Vagina (tissue), 2 donors: ENCODE results near the gene LRRFIP1. TPM values are rescaled to one million over a fixed set of nuclear protein-coding genes. Genes with fewer than 3 reads are reported as not detected.

Experiments
- DNase-seq, 2 donors: peaks; one replicate each; pipeline ENCODE4 v3.0.0-alpha.2; 2017; ENCODE audit errors: extremely low spot score in 2 of 2
- H3K27ac ChIP-seq: fragments of 200-600 bp; sonication (generic); one replicate; pipeline ENCODE4 v1.5.1; 2019
- H3K27me3 ChIP-seq: fragments of 200-600 bp; sonication (generic); one replicate; pipeline ENCODE4 v1.5.1; 2019
- H3K36me3 ChIP-seq, 2 donors: fragments of 200-600 bp; sonication (generic); one replicate each; pipeline ENCODE4 v1.5.1; 2017 to 2019
- H3K4me1 ChIP-seq: fragments of 200-600 bp; sonication (generic); one replicate; pipeline ENCODE4 v1.5.1; 2019
- H3K4me3 ChIP-seq, 2 donors: fragments of 200-600 bp; sonication (generic); 1 replicate in 1 of 2; 2 replicates in 1 of 2; pipeline ENCODE4 v1.5.1; 2016 to 2019
- H3K9me3 ChIP-seq: fragments of 200-600 bp; sonication (generic); one replicate; pipeline ENCODE4 v1.5.1; 2019
- CTCF ChIP-seq, 3 experiments: fragments of 450-650 bp in 2 of 3; fragments of 200-600 bp in 1 of 3; sonication (generic) in 1 of 3; IDR thresholded peaks; one replicate each; pipeline ENCODE4 v1.5.1; 2017 to 2019; ENCODE audit warnings: antibody characterized with exemption in 3 of 3, mild to moderate bottlenecking in 2 of 3, moderate library complexity in 2 of 3
- POLR2A ChIP-seq, 2 donors: fragments of 450-650 bp; IDR thresholded peaks; one replicate each; pipeline ENCODE4 v1.6.1; 2017; ENCODE audit warnings: antibody characterized with exemption in 2 of 2, mild to moderate bottlenecking in 2 of 2, moderate library complexity in 2 of 2
- POLR2AphosphoS5 ChIP-seq, 2 donors: sonication (generic); formaldehyde crosslinking; IDR thresholded peaks; one replicate each; pipeline ENCODE4 v1.9.0; 2017; ENCODE audit warnings: antibody characterized with exemption in 2 of 2, mild to moderate bottlenecking in 2 of 2, low read depth in 1 of 2; ENCODE audit not compliant: insufficient read depth in 1 of 2
- intact Hi-C: fragments of 100-400 bp; cut with DNase I; formaldehyde crosslinking; loops from one replicate; pipeline ENCODE4 v1.15.1; 2023
- total RNA-seq: library from RNA; depleted of rRNA; stranded (reverse); fragments of >200 nt; gene quantifications from one replicate; pipeline ENCODE4 v1.2.3, GENCODE V29; 2016

LRRFIP1 gene
- total RNA-seq, 1 donor from 2014 or later, result 132 TPM

GRCh38 chr2:237702441-237703391, 75.3 kb downstream of the LRRFIP1 start:
- peak in 1 of 2 donors; percentile 87 for DNase-seq
- Histone ChIP-seq H3K27ac (peak overlapping the region; percentile 83), H3K4me3 (peak overlapping the region in 1 of 2 donors; percentile 5), H3K4me1 (peaks cover 98% of the 10 kb centered on the region), H3K27me3 (no peaks in the 10 kb centered on the region), H3K36me3 (no peaks in the 10 kb centered on the region), H3K9me3 (no peaks in the 10 kb centered on the region)
- TF ChIP-seq POLR2A (IDR thresholded peaks at IDR 0.05) (no peak), POLR2AphosphoS5 (IDR thresholded peaks at IDR 0.05; ENCODE audit: insufficient read depth in 1 of 2, low read depth in 1 of 2) (peak in 1 of 2 donors; percentile 55)
- intact Hi-C loops, result no loop called here

- Histone ChIP-seq H3K27ac (peak overlapping the region; percentile 83), H3K27me3 (no peaks in the 10 kb centered on the region), H3K36me3 (peaks cover 0 to 3% of the 10 kb centered on the region in 2 donors), H3K4me1 (peaks cover 90% of the 10 kb centered on the region), H3K4me3 (no peak overlapping the region), H3K9me3 (no peaks in the 10 kb centered on the region)
- TF ChIP-seq CTCF (IDR thresholded peaks at IDR 0.05) (no peak), POLR2AphosphoS5 (IDR thresholded peaks at IDR 0.05; ENCODE audit: insufficient read depth in 1 of 2, low read depth in 1 of 2) (no peak), POLR2A (IDR thresholded peaks at IDR 0.05) (no peak)
- peak in 1 of 2 donors; percentile 85 for DNase-seq
- intact Hi-C loops, result no loop called here
Observed at GRCh38 chr2:237704501-237705434, 77.4 kb downstream of the LRRFIP1 start.

DNA sequence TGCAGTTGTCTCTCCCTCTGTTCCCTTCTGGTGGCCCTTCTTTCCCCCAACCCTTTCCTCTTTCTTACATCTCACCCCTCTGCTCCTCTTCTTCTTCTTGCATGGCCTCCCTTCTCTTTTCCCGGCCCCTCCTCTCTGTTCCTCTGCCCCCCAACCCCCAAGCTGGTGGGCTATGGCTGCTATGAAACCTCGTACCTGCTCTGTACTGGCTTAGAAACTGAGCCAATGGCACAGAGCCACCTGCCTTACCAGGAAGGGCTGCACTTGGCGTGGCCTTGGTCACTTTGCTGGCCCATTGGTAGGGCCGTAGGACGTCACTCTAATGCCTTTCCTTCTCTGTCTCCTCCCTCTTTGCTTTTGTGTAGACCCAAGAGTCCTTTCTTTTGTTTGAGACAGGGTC, 78.9 kb downstream of the LRRFIP1 start:
- TF ChIP-seq POLR2A (IDR thresholded peaks at IDR 0.05) (no peak), CTCF (IDR thresholded peaks at IDR 0.05) (no peak), POLR2AphosphoS5 (IDR thresholded peaks at IDR 0.05; ENCODE audit: insufficient read depth in 1 of 2, low read depth in 1 of 2) (no peak)
- Histone ChIP-seq H3K4me1 (peaks cover 75% of the 10 kb centered on the region), H3K36me3 (peaks cover 0 to 3% of the 10 kb centered on the region in 2 donors), H3K4me3 (no peak overlapping the region), H3K9me3 (no peaks in the 10 kb centered on the region), H3K27me3 (no peaks in the 10 kb centered on the region), H3K27ac (peak overlapping the region; percentile 83)
- intact Hi-C loops, result no loop called here
- peak in 1 of 2 donors; percentile 77 for DNase-seq

GRCh38 chr2:237708065-237708398, 80.6 kb downstream of the LRRFIP1 start:
- DNase-seq, result no peak
- H3K36me3 ChIP-seq, result peaks cover 0 to 3% of the 10 kb centered on the region in 2 donors
- H3K4me1 ChIP-seq, result peaks cover 57% of the 10 kb centered on the region
- TF ChIP-seq POLR2A (IDR thresholded peaks at IDR 0.05) (no peak), CTCF (IDR thresholded peaks at IDR 0.05) (no peak), POLR2AphosphoS5 (IDR thresholded peaks at IDR 0.05; ENCODE audit: insufficient read depth in 1 of 2, low read depth in 1 of 2) (no peak)
- peak overlapping the region; percentile 83 for H3K27ac ChIP-seq
- no peak overlapping the region for H3K4me3 ChIP-seq
- no peaks in the 10 kb centered on the region for H3K27me3 ChIP-seq
- intact Hi-C loops, result no loop called here
- no peaks in the 10 kb centered on the region for H3K9me3 ChIP-seq

GRCh38 chr2:237708491-237708890, 81.1 kb downstream of the LRRFIP1 start:
- no peaks in the 10 kb centered on the region for H3K27me3 ChIP-seq
- H3K27ac ChIP-seq, result peak overlapping the region; percentile 83
- H3K36me3 ChIP-seq, result peaks cover 0 to 3% of the 10 kb centered on the region in 2 donors
- intact Hi-C loops, result no loop called here
- DNase-seq, result peak in 1 of 2 donors; percentile 83
- TF ChIP-seq POLR2AphosphoS5 (IDR thresholded peaks at IDR 0.05; ENCODE audit: insufficient read depth in 1 of 2, low read depth in 1 of 2) (no peak), POLR2A (IDR thresholded peaks at IDR 0.05) (no peak)
- H3K9me3 ChIP-seq, result no peaks in the 10 kb centered on the region
- peaks cover 53% of the 10 kb centered on the region for H3K4me1 ChIP-seq
- H3K4me3 ChIP-seq, result no peak overlapping the region
